Fibroblast of lung (primary cell): ENCODE data around the gene VWA7. TPM values are rescaled to one million over a fixed set of nuclear protein-coding genes. Genes with fewer than 3 reads are reported as not detected.

ENCODE experiments used
- DNase-seq, 2 donors: peaks; one replicate each; pipeline versions ENCODE4 v3.0.0 to v3.0.0-alpha.2; 2010; ENCODE audit warnings: low read depth in 2 of 2
- H2AFZ ChIP-seq: 2 replicates; pipeline ENCODE4 v1.5.1; 2012; ENCODE audit warnings: low read length, control low read depth, inconsistent platforms
- H3K27ac ChIP-seq: 2 replicates; pipeline ENCODE4 v1.5.1; 2011; ENCODE audit warnings: low read length, control low read depth; ENCODE audit not compliant: insufficient read depth
- H3K27me3 ChIP-seq: 2 replicates; pipeline ENCODE4 v1.5.1; 2011; ENCODE audit warnings: mild to moderate bottlenecking, low read length; ENCODE audit not compliant: control insufficient read depth, insufficient read depth
- H3K36me3 ChIP-seq: 2 replicates; pipeline ENCODE4 v1.5.1; 2011; ENCODE audit warnings: low read length; ENCODE audit not compliant: control insufficient read depth, insufficient read depth
- H3K4me1 ChIP-seq: 2 replicates; pipeline ENCODE4 v1.5.1; 2011; ENCODE audit warnings: low read length; ENCODE audit not compliant: control insufficient read depth, insufficient read depth; ENCODE audit errors: extremely low read depth
- H3K4me2 ChIP-seq: 2 replicates; pipeline ENCODE4 v1.5.1; 2011; ENCODE audit warnings: low read length, control low read depth; ENCODE audit not compliant: insufficient read depth; ENCODE audit errors: extremely low read depth
- H3K4me3 ChIP-seq, 4 experiments: fragments of 200-600 bp in 1 of 4; sonication (generic) in 1 of 4; replicated peaks in 1 of 4; 2 replicates each; pipeline ENCODE4 v1.5.1; 2011 to 2016; ENCODE audit warnings: low read length in 4 of 4, low read depth in 3 of 4, mild to moderate bottlenecking in 3 of 4, control low read depth in 2 of 4, inconsistent platforms in 1 of 4, mixed read lengths in 1 of 4; ENCODE audit not compliant: insufficient read depth in 1 of 4; ENCODE audit errors: control extremely low read depth in 1 of 4
- H3K79me2 ChIP-seq: 2 replicates; pipeline ENCODE4 v1.5.1; 2012; ENCODE audit warnings: mild to moderate bottlenecking, low read length, inconsistent platforms; ENCODE audit not compliant: control insufficient read depth, insufficient read depth
- H3K9ac ChIP-seq: 2 replicates; pipeline ENCODE4 v1.5.1; 2011; ENCODE audit warnings: mild to moderate bottlenecking, low read length, control low read depth; ENCODE audit not compliant: insufficient read depth
- H3K9me3 ChIP-seq: 2 replicates; pipeline ENCODE4 v1.5.1; 2012; ENCODE audit warnings: low read depth, low read length; ENCODE audit not compliant: control insufficient read depth, insufficient read depth
- H4K20me1 ChIP-seq: 2 replicates; pipeline ENCODE4 v1.5.1; 2011; ENCODE audit warnings: low read length; ENCODE audit not compliant: control insufficient read depth, insufficient read depth; ENCODE audit errors: extremely low read depth
- CTCF ChIP-seq, 2 donors: IDR thresholded peaks in 1 of 2; conservative IDR thresholded peaks in 1 of 2; 1 replicate in 1 of 2; 2 replicates in 1 of 2; pipeline ENCODE4 v1.5.1; 2011 to 2012; ENCODE audit warnings: low read length in 2 of 2, control low read depth in 1 of 2, inconsistent platforms in 1 of 2, low read depth in 1 of 2, mild to moderate bottlenecking in 1 of 2
- EZH2 ChIP-seq: IDR thresholded peaks from 2 replicates; pipeline ENCODE4 v1.5.1; 2012; ENCODE audit warnings: low read length, control low read depth, mild to moderate bottlenecking; ENCODE audit errors: missing control alignments
- polyA plus RNA-seq, 2 donors: library from polyadenylated mRNA; depleted of rRNA in 1 of 2; stranded (reverse) in 1 of 2; unstranded in 1 of 2; fragments of >200 nt; gene quantifications; 2 replicates each; pipeline ENCODE4 v1.2.1, GENCODE V29; 2011 to 2012; ENCODE audit warnings: missing spikeins in 1 of 2
- total RNA-seq: library from RNA; depleted of rRNA; stranded (reverse); fragments of >200 nt; gene quantifications from 2 replicates; pipeline ENCODE4 v1.2.1, GENCODE V29; 2014

VWA7 gene
- total and polyA plus RNA-seq, 2 donors (not counting 1 experiment from before 2014, with no cell fraction given) = 0.16 to 0.66 TPM

- peaks cover 17% of the 10 kb centered on the region for H3K4me1 ChIP-seq
- no peaks in the 10 kb centered on the region for H3K9me3 ChIP-seq
- no peak overlapping the region for H3K4me3 ChIP-seq
- no peak for DNase-seq
- H3K9ac ChIP-seq = no peak overlapping the region
- no peaks in the 10 kb centered on the region for H3K27me3 ChIP-seq
- H3K79me2 ChIP-seq = peaks cover 7% of the 10 kb centered on the region
- H3K36me3 ChIP-seq = peaks cover 4% of the 10 kb centered on the region
- no peaks in the 10 kb centered on the region for H4K20me1 ChIP-seq
- H2AFZ ChIP-seq = no peak overlapping the region
- H3K27ac ChIP-seq = no peak overlapping the region
- TF ChIP-seq EZH2 = no peak
- no peak for TF ChIP-seq CTCF (conservative IDR thresholded peaks at IDR 0.05 in 1 of 2, IDR thresholded peaks at IDR 0.05 in 1 of 2; ENCODE audit: low read depth in 1 of 2, low read length in 2 of 2)
- no peak overlapping the region for H3K4me2 ChIP-seq
These were observed 34.2 kb downstream of the VWA7 start for GRCh38 chr6:31742894-31743293.

GRCh38 chr6:31741815-31742214 lies 35.3 kb downstream of the VWA7 start:
- H3K4me2 ChIP-seq = no peak overlapping the region
- TF ChIP-seq EZH2 (no peak), CTCF (conservative IDR thresholded peaks at IDR 0.05 in 1 of 2, IDR thresholded peaks at IDR 0.05 in 1 of 2; ENCODE audit: low read depth in 1 of 2, low read length in 2 of 2) (no peak)
- no peak overlapping the region for H3K4me3 ChIP-seq
- H3K9me3 ChIP-seq = no peaks in the 10 kb centered on the region
- H3K4me1 ChIP-seq = peaks cover 20% of the 10 kb centered on the region
- H3K27me3 ChIP-seq = no peaks in the 10 kb centered on the region
- H4K20me1 ChIP-seq = no peaks in the 10 kb centered on the region
- no peak overlapping the region for H3K27ac ChIP-seq
- peaks cover 9% of the 10 kb centered on the region for H3K79me2 ChIP-seq
- H2AFZ ChIP-seq = no peak overlapping the region
- DNase-seq = no peak
- peaks cover 2% of the 10 kb centered on the region for H3K36me3 ChIP-seq
- H3K9ac ChIP-seq = no peak overlapping the region

GRCh38 chr6:31740397-31741223 lies 36.5 kb downstream of the VWA7 start:
- Histone ChIP-seq H4K20me1 (no peaks in the 10 kb centered on the region), H3K36me3 (peaks cover 2% of the 10 kb centered on the region), H3K9ac (peak overlapping the region; percentile 73), H3K9me3 (no peaks in the 10 kb centered on the region), H3K27me3 (no peaks in the 10 kb centered on the region), H3K4me1 (peaks cover 22% of the 10 kb centered on the region), H2AFZ (peak overlapping the region; percentile 81), H3K79me2 (peaks cover 21% of the 10 kb centered on the region), H3K4me3 (peak overlapping the region; percentile 79 to 91 (median 87)), H3K27ac (peak overlapping the region; percentile 79), H3K4me2 (peak overlapping the region; percentile 86)
- TF ChIP-seq CTCF (conservative IDR thresholded peaks at IDR 0.05 in 1 of 2, IDR thresholded peaks at IDR 0.05 in 1 of 2; ENCODE audit: low read depth in 1 of 2, low read length in 2 of 2) (no peak), EZH2 (no peak)
- no peak for DNase-seq
